DMS53 treated with DMSO at 0.1 percent for 48 hours (cell line): ENCODE measurements around the gene KLHDC9.
A peak's percentile ranks its signal among the peaks of the same experiment; 100 is the strongest.
"Not testable (repeated sequence)": the region's sequence is repeated elsewhere in the genome, so short reads cannot be mapped to it uniquely, and the experiment has no call there.

Experiments
- DNase-seq: peaks from one replicate; lab custom pipeline; 2025; ENCODE audit not compliant: unreplicated experiment; lab: John Stamatoyannopoulos, UW

The KLHDC9 gene

DNA sequence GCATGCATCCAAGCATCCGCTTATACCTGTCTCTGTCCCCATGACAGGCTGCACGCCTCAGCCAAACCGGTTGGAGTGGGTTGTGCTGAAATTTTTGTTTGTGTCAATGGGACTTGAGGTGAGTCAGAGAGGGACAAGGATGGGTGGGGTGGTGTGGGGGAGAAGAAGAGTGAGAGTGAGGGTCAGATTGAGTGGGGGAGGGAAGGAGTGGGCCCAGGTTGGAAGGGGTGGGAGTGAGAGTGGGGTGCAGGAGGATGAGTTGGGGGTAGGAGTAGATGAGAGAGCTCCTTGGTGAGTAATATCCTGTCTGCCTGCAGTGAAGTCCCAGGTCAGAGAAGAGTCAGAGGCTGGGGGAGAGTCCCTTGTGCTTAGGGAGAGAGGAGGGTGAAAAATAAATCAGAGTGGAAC is 5.5 kb upstream of the KLHDC9 start:
- no peak for DNase-seq

DNA sequence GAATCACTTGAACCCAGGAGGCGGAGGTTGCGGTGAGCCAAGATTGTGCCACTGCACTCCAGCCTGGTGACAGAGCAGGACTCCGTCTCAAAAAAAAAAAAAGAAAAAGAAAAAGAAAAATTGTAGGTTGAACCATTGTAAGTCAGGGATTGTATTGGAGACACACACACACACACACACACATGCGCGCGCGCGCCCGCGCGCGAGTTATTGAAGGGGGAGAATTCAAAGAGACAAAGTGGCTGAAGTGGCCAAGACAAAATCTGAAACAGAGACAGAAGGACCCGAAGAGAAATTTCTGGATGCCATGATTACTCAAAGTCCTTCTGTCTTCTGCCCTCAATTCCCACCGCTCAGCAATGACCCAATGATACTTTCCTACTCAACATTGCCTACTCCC is 3.7 kb upstream of the KLHDC9 start:
- no peak for DNase-seq

DNA sequence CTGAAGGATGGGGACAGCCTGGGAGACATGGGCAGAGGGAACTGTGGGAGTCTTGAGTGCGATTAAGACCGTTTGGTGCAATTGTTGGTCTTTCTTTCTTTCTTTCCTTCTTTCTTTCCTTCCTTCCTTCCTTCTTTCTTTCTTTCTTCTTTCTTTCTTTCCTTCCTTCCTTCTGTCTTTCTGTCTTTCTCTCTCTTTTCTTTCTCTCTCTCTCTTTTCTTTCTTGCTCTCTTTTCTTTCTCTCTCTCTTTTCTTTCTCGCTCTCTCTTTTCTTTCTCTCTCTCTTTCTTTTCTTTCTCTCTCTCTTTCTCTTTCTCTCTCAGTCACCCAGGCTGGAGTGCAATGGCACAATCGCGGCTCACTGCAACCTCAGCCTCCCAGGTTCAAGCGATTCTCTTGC is 2.9 kb upstream of the KLHDC9 start:
- no peak for DNase-seq

DNA sequence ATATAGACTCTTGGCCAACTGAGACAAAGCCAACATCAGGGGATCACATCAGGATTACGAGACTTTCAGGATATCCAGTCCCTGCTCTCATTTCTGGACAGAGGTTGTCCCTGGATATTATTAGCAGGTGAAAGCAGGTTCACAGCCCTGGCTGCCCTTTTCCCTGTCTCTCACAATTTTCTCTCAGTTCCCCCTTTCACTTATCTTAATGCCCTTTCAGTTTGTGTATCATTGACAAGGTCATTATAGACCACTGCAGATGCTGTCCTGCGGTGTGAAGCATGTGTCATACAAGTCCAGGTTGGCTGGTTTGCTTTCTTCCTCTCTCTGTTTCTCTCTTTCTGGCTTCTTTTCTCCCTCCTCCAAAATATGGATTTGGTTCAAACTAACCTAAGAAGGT is 2.1 kb upstream of the KLHDC9 start:
- no peak for DNase-seq

DNA sequence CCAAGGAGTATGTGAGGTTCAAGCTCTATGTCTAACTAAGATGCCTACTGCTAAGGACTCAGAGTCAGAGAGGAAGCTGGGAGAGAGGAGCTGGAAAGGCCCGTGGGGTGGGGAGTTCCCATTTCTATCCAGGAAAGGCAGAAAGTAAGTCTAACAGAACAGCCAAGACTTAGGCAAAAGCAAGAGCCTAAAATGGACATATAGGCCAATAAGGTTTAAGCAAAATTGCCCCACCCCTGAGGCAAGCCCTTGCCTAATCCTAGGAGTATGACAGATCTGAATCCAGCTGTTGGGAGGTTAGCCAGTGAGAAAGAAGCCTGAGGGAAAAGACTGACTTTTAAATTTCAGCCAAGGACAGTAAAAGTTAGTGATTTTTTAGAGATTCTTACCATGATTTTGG is 1.6 kb upstream of the KLHDC9 start:
- no peak for DNase-seq

DNA sequence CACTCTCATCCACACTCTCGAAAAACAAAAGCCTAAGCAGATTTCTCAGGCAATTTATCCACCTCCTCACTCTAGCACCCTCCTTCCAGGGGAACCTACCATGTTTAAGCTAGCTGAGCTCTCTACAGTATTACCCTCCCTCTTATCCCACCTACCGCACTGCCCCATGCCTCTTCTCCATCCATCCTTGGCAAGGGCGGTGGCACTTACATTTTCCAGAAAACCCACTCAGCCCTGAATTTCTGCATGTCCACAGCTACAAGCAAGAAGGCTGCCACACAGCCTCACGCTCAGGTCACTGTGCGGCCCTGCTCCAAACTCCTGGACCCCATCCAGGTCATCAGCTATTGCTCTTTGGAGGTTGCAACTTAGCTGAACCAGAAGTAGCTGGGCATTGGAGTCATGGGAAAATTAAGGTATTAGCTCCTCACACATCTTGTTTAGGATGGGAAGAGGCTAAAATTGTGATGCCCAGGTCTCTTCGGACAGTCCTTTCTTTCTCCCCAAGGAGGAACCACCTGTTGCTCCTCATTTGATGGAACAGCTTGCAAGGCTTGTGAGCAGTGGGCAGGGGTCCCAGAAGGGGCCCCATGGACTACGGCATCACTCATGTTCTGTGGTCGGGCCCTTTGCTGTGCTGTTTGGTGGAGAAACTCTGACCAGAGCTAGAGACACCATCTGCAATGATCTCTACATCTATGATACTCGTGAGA is 1.1 kb downstream of the KLHDC9 start:
- DNase-seq, result no peak

DNA sequence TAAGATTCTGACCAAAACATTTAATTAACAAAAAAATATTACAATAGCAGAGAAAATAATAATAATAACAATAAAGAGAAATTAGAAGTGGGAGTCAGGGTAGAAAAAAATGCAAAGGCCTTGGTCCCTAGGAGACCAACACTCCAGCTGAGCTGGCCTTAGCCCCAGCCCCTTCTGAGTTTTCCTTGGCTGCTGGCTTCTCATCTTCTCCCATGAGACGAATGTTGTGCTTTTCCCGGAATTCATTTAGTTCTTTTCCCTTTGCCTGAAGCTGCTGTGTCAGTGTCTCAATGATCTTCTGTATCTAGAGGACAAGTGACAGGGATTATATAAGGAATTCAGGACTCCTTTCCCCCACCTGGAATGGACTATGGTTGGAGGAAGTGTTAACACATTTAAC is 2.4 kb downstream of the KLHDC9 start:
- DNase-seq, result no peak

DNA sequence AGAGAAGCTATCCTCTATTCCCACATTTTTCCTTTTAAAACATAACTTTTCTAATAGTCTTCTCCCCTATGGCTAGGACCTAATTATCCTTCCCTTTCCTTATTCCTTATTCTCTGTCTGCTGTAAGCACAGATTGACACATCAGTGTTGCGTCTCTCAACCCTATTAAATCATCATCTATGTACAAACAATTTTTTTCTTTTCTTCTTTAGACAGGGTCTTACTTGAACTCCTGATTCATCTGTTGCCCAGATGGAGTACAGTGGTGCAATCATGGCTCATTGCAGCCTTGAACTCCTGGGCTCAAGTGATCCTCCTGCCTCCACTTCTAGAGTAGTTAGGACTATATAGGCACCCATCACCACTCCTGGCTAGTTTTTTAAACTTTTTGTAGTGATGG is 8.3 kb downstream of the KLHDC9 start:
- DNase-seq, result no peak

DNA sequence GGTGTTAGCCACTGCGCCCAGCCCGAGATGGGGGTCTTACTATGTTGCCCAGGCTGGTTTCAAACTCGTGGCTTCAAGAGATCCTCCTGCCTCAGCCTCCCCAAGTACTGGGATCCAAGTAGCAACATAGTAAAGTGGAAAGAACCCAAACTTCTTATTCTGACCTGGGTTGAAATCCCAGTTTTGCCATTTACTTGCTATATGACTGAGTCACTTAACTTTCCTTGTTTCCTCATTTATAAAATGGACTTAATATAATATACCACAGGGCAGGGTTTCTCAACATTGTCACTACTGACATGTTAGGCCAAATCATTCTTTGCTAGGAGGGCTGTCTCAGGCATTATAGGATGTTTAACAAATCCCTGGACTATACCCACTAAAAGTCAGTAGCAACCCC is 13.0 kb downstream of the KLHDC9 start:
- no peak for DNase-seq

DNA sequence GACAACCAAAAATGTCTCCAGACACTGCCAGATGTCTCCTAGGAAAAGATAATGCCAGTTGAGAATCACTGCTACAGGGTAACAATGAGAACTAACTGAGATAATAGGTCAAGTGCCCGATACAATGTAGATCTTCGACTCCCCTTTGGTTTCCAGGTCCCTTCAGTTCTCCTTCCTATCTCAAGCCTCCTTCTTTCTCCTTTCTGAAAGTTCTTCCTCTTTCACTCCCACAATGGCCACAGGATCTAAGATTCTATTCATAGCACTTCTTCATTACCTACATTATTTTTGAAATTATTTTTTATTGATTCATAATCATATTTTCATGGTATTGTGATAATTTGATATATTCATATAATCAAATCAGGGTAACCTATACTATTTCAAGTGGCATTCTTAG is 13.4 kb downstream of the KLHDC9 start:
- no peak for DNase-seq

DNA sequence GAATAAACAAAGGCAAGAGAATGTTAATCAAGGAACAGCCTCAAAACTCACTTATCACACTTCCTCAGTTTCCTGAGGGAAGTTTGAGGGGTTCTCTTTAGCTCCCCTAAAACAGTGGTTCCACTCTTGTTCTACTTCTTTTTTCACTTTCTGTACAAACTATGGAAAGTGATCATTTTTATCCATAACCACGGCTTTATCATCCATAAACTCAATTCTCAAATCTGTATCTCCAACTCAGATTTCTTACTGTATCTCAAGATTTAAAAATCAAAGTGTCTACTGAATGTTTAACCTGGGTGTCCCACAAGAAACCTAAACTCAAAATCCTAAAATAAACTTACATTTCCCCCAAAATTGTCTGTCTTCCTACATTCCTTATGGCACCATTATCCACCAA is 15.8 kb downstream of the KLHDC9 start:
- no peak for DNase-seq

DNA sequence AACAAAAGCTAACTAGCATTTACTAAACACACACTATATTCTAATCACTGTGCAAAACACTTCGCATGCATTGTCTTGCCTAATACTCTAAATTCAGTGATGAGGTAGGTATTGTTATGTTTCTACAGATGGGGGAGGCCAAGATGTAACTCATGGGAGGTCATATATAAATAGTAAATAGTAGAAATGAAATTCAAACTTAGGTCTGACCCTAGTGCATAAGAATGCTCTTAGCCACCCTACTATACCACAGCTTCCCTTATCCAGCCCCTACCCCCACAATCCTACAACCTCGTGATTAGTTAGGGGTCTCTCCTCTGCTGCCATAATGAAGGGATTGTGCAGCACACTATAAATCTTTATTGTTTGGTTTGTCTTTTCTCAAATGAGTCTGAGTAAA is 16.4 kb downstream of the KLHDC9 start:
- no peak for DNase-seq

DNA sequence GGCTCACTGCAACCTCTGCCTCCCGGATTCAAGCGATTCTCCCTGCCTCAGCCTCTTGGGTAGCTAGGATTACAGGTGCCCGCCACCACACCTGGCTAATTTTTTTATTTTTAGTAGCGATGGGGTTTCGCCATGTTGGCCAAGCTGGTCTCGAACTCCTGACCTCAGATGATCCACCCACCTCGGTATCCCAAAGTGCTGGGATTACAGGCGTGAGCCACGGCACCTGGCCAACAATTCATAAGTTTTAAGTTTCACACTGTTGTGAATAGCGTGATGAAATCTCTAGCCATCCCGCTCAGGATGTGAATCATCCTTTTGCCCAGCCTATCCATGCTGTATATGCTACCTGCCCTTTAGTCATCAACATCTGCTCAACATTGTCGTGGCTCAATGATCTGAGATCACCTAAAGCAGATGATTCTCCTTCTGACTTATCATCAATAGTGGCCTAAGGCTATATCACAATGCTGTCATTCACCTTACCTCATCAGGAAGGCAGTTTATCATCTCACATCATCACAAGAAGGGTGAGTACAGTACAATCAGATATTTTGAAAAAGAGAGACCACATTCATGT is 17.1 kb downstream of the KLHDC9 start:
- DNase-seq, result peak; percentile 19

DNA sequence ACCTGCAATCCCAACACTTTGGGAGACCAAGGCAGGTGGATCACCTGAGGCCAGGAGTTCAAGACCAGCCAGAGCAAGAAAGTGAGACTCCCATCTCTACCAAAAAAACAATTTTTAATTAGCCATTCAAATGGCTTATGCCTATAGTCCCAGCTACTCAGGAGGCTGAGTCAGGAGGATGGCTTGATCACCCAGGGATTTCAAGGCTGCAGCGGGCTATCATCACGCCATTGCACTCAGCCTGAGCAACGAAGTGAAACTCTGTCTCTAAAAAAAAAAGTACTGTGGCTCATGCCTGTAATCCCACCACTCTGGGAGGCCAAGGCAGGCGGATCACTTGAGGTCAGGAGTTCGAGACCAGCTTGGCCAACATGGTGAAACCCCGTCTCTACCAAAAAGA is 17.8 kb downstream of the KLHDC9 start:
- not testable (repeated sequence) for DNase-seq

DNA sequence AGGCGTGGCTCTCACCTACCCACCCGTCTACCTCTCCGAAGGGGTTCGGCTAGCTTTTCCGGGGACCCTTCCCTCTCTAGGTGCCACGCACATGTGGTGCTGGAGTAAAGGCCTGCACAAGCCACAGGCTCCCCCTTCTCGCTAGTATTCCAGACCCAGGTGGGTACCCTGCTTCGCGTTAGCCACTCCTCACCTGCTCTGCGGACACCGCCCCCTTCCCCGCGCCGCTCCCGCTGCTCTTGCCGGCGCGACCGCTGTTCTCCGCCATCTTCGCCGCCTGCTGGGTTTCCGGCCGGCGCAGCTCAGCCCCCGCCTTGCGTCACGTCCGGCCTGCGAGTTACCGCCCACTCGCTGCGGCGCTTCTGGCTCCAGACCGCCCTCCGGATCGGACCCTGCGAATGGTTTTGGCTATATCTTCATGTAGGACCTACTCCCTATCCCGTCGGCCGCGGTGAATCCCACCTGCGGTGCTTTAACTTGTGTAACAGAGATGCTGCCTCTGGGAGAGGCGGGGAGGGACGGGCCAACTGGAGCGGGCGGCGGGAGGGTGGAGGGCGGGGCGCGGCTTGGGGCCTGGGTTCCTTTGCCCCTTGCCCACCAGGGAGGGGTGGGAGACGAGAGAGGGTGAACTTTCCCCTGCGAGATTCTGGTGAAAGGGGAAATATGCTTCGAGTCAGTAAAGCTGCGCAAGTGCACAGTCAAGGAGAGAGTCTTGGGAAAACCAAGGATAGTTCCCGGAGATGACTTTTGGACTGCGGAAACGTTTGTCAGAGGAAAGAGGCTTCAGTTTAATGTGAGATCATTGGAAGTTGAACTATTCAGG is 19.8 kb downstream of the KLHDC9 start, which contains the start of the genes NIT1 and PFDN2:
TSS of gene NIT1 (plus strand) at position 347 of the 823 bp plus-strand sequence. CDS start at position 419, 72 bp downstream.
TSS of gene PFDN2 (minus strand) at position 279 of the 823 bp plus-strand sequence. CDS start at position 268, 11 bp downstream.
- peak; percentile 46 for DNase-seq

DNA sequence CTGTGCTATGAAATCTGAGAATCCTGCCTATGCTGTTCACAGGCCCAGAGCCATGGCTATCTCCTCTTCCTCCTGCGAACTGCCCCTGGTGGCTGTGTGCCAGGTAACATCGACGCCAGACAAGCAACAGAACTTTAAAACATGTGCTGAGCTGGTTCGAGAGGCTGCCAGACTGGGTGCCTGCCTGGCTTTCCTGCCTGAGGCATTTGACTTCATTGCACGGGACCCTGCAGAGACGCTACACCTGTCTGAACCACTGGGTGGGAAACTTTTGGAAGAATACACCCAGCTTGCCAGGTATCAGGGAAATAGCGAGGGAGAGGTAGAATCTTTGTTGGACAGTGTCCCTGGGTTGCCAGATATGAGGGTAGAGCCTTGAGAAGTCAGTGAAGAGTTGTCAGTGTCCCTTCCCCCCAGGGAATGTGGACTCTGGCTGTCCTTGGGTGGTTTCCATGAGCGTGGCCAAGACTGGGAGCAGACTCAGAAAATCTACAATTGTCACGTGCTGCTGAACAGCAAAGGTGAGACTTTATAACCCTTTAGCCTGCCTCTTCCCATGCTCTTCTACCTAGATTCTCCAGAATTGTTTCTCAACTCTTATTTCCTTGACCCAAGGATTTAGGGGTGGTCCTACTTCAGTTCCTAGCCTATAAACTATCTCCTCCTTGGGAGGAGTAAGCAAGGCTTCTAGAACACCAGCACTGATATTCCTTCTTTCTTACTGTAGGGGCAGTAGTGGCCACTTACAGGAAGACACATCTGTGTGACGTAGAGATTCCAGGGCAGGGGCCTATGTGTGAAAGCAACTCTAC is 21.1 kb downstream of the KLHDC9 start:
- DNase-seq, result no peak

DNA sequence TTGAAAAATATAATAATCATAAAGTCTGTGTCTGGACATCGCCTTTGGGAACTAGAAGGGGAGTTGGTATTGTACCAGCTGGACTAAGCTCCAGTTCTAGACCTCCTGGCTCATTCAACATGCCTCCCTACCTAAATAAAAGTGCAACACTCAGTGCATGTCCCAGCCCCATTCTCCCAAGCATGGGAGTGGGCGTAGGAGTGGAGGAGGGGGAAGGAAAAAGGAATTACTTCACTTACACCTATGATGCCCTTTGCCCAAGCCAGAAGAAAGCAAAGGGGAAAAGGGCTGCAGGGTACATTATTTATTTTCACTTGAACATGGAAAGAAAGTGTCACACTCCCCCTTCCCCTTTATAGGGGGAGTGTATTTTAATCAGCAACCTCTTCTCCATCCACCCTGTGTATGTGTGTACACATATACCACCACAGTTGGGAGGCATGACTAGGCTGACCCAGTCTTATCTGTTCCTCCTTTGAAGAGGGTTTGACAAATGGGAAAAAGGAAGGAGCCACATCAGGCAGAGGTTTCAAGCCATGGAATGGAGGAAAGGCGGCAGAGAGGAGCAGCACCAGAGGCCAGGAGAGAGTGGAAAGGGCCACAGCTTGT is 23.0 kb downstream of the KLHDC9 start:
- DNase-seq, result no peak

DNA sequence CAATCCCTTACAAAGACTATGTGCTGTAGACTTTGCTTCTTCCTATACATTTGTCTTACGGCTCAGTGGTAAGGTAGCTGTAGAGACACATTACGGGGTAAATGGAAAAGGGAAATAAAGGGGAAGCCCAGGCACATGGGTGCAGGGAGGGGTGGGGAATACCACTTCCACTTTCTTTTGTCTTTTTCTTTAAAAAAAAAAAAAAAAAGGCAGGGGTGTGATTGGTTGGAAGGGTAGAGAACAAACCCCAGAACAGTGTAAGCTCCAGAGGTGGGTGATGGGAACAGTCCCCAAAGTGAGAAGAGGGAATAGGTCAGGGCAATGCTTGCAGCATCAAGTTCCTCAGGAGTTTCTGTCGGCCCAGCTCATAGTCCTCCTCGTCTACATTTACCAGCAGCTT is 23.7 kb downstream of the KLHDC9 start:
- DNase-seq, result no peak

DNA sequence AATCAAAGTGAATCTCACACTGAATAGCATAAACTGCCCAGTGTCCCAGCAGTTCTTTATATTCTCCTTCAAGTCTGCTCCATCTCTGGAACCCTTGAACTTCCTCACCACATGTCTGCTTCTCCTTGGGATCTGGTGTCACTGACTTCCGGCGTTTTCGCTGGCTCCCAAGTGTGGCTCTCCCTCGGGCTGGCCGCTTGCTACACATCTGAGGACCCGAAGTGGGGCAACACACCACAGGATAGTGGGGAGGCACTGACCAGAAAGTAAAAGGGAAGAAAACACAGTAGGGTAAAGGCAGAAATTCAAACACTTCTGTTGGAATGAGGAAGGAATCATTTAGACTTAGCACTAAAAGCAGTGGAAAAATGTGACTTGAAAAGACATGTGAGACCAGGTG is 24.8 kb downstream of the KLHDC9 start:
- no peak for DNase-seq

DNA sequence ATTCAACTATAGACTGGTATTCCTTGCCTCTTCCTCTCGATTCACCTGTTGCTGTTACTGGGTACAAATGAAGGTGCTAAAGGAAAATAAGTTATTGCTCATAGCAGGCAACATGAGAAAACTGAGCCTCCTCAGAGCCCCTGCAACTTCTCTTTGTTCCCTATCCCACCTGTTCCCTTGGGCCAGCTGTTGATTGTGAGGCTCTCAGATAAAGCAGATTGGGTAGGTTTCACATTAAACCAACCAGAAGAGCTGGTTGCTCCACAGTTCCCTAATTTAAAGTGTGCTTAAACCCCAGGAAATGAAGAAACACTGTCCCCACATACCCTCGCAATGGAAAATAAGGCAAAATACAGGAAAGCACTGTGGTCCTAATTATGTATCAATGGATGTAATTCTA is 29.5 kb downstream of the KLHDC9 start:
- no peak for DNase-seq
